Adrenal gland (tissue), 12 donors: ENCODE measurements around the gene OSTF1. TPM values are rescaled to one million over a fixed set of nuclear protein-coding genes. Genes with fewer than 3 reads are reported as not detected.

ENCODE experiments used
- DNase-seq, 7 donors: peaks; one replicate each; pipeline ENCODE4 v3.0.0-alpha.2; 2019 to 2020
- H3K27ac ChIP-seq, 5 donors: fragments of 200-600 bp; sonication (generic) in 4 of 5; 1 replicate in 3 of 5; 2 replicates in 2 of 5; pipeline versions ENCODE4 v1.5.1 to v1.8.0; 2016 to 2020; ENCODE audit warnings: mild to moderate bottlenecking in 1 of 5
- H3K27me3 ChIP-seq: fragments of 200-600 bp; 2 replicates; pipeline ENCODE4 v1.8.0; 2021
- H3K36me3 ChIP-seq, 2 donors: fragments of 200-600 bp; replicated peaks in 1 of 2; 1 replicate in 1 of 2; 2 replicates in 1 of 2; pipeline versions ENCODE4 v1.5.1 to v1.8.0; 2018 to 2022
- H3K4me1 ChIP-seq, 2 donors: fragments of 200-600 bp; replicated peaks in 1 of 2; 1 replicate in 1 of 2; 2 replicates in 1 of 2; pipeline versions ENCODE4 v1.5.1 to v1.8.0; 2018 to 2021
- H3K4me3 ChIP-seq, 4 donors: fragments of 200-600 bp; sonication (generic) in 3 of 4; one replicate each; pipeline ENCODE4 v1.5.1; 2016 to 2018
- H3K9me3 ChIP-seq, 3 donors: fragments of 200-600 bp; sonication (generic) in 1 of 3; replicated peaks in 1 of 3; 1 replicate in 2 of 3; 2 replicates in 1 of 3; pipeline versions ENCODE4 v1.5.1 to v1.8.0; 2016 to 2021
- CTCF ChIP-seq, 6 experiments: fragments of 450-650 bp in 4 of 6; fragments of 200-600 bp in 2 of 6; sonication (generic) in 1 of 6; IDR thresholded peaks; 1 replicate in 5 of 6; 2 replicates in 1 of 6; pipeline versions ENCODE4 v1.5.1 to v1.8.0; 2016 to 2021; ENCODE audit warnings: antibody characterized with exemption in 6 of 6, mild to moderate bottlenecking in 2 of 6, moderate library complexity in 1 of 6
- POLR2A ChIP-seq, 2 donors: fragments of 450-650 bp; IDR thresholded peaks; one replicate each; pipeline ENCODE4 v1.6.1; 2017; ENCODE audit warnings: antibody characterized with exemption in 2 of 2, mild to moderate bottlenecking in 2 of 2, moderate library complexity in 1 of 2
- WGBS, 4 donors: extraction: QIAGEN DNeasy Blood & Tissue Kit in 2 of 4; methylation state at CpG; one replicate each; pipeline versions ENCODE4 v1.1.5 to v1.1.7; 2013 to 2017; 5-methylcytosine and 5-hydroxymethylcytosine counted together
- intact Hi-C, 2 donors: fragments of 100-400 bp; cut with DNase I; formaldehyde crosslinking; loops; one replicate each; pipeline versions ENCODE4 v1.14.1 to v1.15.0; 2022 to 2023
- polyA plus RNA-seq, 3 donors: library from polyadenylated mRNA; stranded (reverse); fragments of 200-250 nt in 2 of 3; fragments of 350-450 nt in 1 of 3; fragmentation: Illumina TruSeq in 1 of 3; extraction: RNeasy Lipid Tissue Mini Kit (QIAGEN cat#74804) in 1 of 3; gene quantifications; one replicate each; pipeline ENCODE4 v1.2.3, GENCODE V29; 2013 to 2014
- total RNA-seq, 9 donors: library from RNA; depleted of rRNA in 4 of 9; stranded (reverse); fragments of >200 nt in 4 of 9; fragments of 120-200 nt in 1 of 9; fragmentation: NEBNext Ultra II Directional in 1 of 9; extraction: Animal tissue kit (Norgen Biotek cat#: 25700) in 1 of 9; gene quantifications; one replicate each; pipeline versions ENCODE4 v1.1.0 to v1.2.4, GENCODE V29; 2013 to 2023
- donor health status: healthy with polysubstance abuse.
- donor health status: Bipolar disorder and iron deficiency.
- donor health status: DM: yes; HTN: yes; CAD: no.
- donor health status: DM: no; HTN: no; CAD: no.
- donor health status: DM: no; HTN: no; CAD: no.
- donor health status: DM: yes; HTN: yes; CAD: no.

The OSTF1 gene
- total and polyA plus RNA-seq, 12 donors: 21.0 to 52.2 (median 34.9) TPM

GRCh38 chr9:75064307-75065025 is 23.8 kb upstream of the OSTF1 start:
- Histone ChIP-seq H3K4me3 (no peak overlapping the region), H3K27me3 (no peaks in the 10 kb centered on the region), H3K9me3 (no peaks in the 10 kb centered on the region), H3K36me3 (no peaks in the 10 kb centered on the region), H3K4me1 (no peaks in the 10 kb centered on the region), H3K27ac (no peak overlapping the region)
- intact Hi-C loops: no loop called here
- TF ChIP-seq POLR2A (IDR thresholded peaks at IDR 0.05) (no peak), CTCF (IDR thresholded peaks at IDR 0.05) (no peak)
- DNase-seq: no peak
- 86 to 95% (median 91%) methylated on average over 2 of the region's 2 CpGs for WGBS, 4 donors

- no peaks in the 10 kb centered on the region for H3K36me3 ChIP-seq
- no peaks in the 10 kb centered on the region for H3K27me3 ChIP-seq
- no peak for TF ChIP-seq CTCF (IDR thresholded peaks at IDR 0.05)
- TF ChIP-seq POLR2A (IDR thresholded peaks at IDR 0.05): no peak
- intact Hi-C loops: no loop called here
- H3K4me1 ChIP-seq: no peaks in the 10 kb centered on the region
- no peak for DNase-seq
- H3K9me3 ChIP-seq: no peaks in the 10 kb centered on the region
- 59 to 91% (median 88%) methylated on average over 2 of the region's 2 CpGs for WGBS, 4 donors
- H3K27ac ChIP-seq: no peak overlapping the region
- no peak overlapping the region for H3K4me3 ChIP-seq
Measured at GRCh38 chr9:75065510-75065909, 22.8 kb upstream of the OSTF1 start.

GRCh38 chr9:75067894-75068293 is 20.4 kb upstream of the OSTF1 start:
- Histone ChIP-seq H3K4me3 (no peak overlapping the region), H3K9me3 (no peaks in the 10 kb centered on the region), H3K27ac (no peak overlapping the region), H3K4me1 (no peaks in the 10 kb centered on the region), H3K36me3 (peaks cover 0 to 4% of the 10 kb centered on the region in 2 donors), H3K27me3 (no peaks in the 10 kb centered on the region)
- no peak for TF ChIP-seq CTCF (IDR thresholded peaks at IDR 0.05)
- TF ChIP-seq POLR2A (IDR thresholded peaks at IDR 0.05): no peak
- intact Hi-C loops: no loop called here
- WGBS, 4 donors: 81 to 95% (median 88%) methylated on average over 4 of the region's 4 CpGs
- DNase-seq: no peak

GRCh38 chr9:75069171-75069570 is 19.1 kb upstream of the OSTF1 start:
- Histone ChIP-seq H3K4me1 (no peaks in the 10 kb centered on the region), H3K27ac (no peak overlapping the region), H3K4me3 (no peak overlapping the region), H3K9me3 (no peaks in the 10 kb centered on the region), H3K27me3 (no peaks in the 10 kb centered on the region), H3K36me3 (peaks cover 0 to 4% of the 10 kb centered on the region in 2 donors)
- intact Hi-C loops: no loop called here
- TF ChIP-seq CTCF (IDR thresholded peaks at IDR 0.05) (no peak), POLR2A (IDR thresholded peaks at IDR 0.05) (no peak)
- 67 to 89% (median 72%) methylated on average over 2 of the region's 2 CpGs for WGBS, 4 donors
- no peak for DNase-seq
